Activated naive CD8-positive, alpha-beta T cell treated with anti-CD3 and anti-CD28 coated beads, Interleukin-2, amount 10 ng/mL, durations not matched to agents 7 days and 5 days (primary cell): ENCODE results near the gene ZNF670. TPM values are rescaled to one million over a fixed set of nuclear protein-coding genes. Genes with fewer than 3 reads are reported as not detected.

Experiments
- ATAC-seq: fragments of 150-1000 bp; cut with Tn5 transposase; one replicate; pipeline ENCODE4 v1.10.0; 2021; ENCODE audit warnings: low read depth, moderate library complexity
- POLR2A ChIA-PET: fragments of 350-600 bp; sonication (Branson Sonifier 250); formaldehyde crosslinking; loops from one replicate; lab custom pipeline; 2021; ENCODE audit warnings: antibody characterized with exemption; lab: Charles Lee
- DNase-seq: peaks from one replicate; pipeline ENCODE4 v3.0.0; 2021
- H3K27ac Mint-ChIP-seq: one replicate; pipeline ENCODE4 v1.8.0; 2022; ENCODE audit warnings: mild to moderate bottlenecking, mixed read lengths
- H3K27me3 Mint-ChIP-seq: one replicate; pipeline ENCODE4 v1.8.0; 2022; ENCODE audit warnings: mild to moderate bottlenecking, moderate library complexity, mixed read lengths
- H3K36me3 Mint-ChIP-seq: one replicate; pipeline ENCODE4 v1.8.0; 2021; ENCODE audit warnings: mild to moderate bottlenecking, mixed read lengths
- H3K4me1 Mint-ChIP-seq: one replicate; pipeline ENCODE4 v1.8.0; 2021; ENCODE audit warnings: mixed read lengths
- H3K4me3 Mint-ChIP-seq: one replicate; pipeline ENCODE4 v1.8.0; 2022; ENCODE audit warnings: mild to moderate bottlenecking, moderate library complexity, mixed read lengths
- H3K9me3 Mint-ChIP-seq: one replicate; pipeline ENCODE4 v1.8.0; 2021; ENCODE audit warnings: mixed read lengths
- total RNA-seq, 2 experiments: library from RNA; stranded (reverse); gene quantifications; one replicate each; pipeline ENCODE4 v1.2.3, GENCODE V29; 2021

ZNF670 gene
- total RNA-seq, 2 experiments from 2014 or later: 1.5 to 1.6 TPM

DNA sequence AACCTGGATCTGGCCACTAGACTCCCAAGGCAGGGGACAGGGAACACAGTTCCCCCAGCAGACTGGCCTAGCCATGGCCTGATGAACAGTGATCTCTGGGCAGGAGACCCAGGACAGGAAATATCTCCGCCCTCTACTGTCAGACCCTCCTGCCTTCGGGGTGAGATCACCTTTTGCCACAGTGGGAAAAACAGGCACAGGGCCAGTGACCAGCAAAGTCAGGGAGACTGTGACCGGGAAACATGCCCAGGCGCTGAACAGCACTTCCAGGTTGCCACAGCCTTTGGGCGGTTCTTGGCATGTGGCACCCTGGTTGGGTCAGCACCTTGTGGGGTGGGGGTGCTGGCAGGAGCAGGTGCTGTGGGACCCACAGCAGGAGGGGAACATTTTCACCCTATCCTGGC is 34.5 kb upstream of the ZNF670 start:
- Mint-ChIP-seq H3K36me3 (no peaks in the 10 kb centered on the region), H3K27ac (no peak overlapping the region), H3K27me3 (peaks cover 43% of the 10 kb centered on the region), H3K4me1 (peaks cover 3% of the 10 kb centered on the region), H3K4me3 (no peak overlapping the region), H3K9me3 (peaks cover 5% of the 10 kb centered on the region)
- POLR2A ChIA-PET: no interaction called here
- ATAC-seq: no peak
- no peak for DNase-seq

DNA sequence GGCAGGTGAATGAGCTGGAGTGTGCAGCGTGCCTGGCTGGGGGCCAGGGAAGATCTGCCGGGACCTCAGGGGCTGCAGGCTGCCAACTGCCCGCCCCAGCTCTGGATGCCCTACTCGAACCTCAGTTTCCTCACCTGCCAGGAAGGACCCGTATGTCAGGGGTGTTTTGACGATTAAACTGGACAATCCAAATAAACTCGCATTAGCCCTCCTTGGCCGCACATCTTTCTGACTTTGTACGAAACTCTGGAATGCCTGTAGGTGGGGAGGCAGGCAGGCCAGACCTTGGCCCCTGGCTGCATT is 33.8 kb upstream of the ZNF670 start:
- POLR2A ChIA-PET: no interaction called here
- H3K36me3 Mint-ChIP-seq: no peaks in the 10 kb centered on the region
- H3K9me3 Mint-ChIP-seq: peaks cover 5% of the 10 kb centered on the region
- peaks cover 3% of the 10 kb centered on the region for H3K4me1 Mint-ChIP-seq
- no peak overlapping the region for H3K4me3 Mint-ChIP-seq
- H3K27ac Mint-ChIP-seq: no peak overlapping the region
- H3K27me3 Mint-ChIP-seq: peaks cover 46% of the 10 kb centered on the region
- DNase-seq: no peak
- ATAC-seq: no peak

- POLR2A ChIA-PET: no interaction called here
- Mint-ChIP-seq H3K4me3 (no peak overlapping the region), H3K36me3 (no peaks in the 10 kb centered on the region), H3K27ac (no peak overlapping the region), H3K27me3 (peaks cover 46% of the 10 kb centered on the region), H3K4me1 (peaks cover 3% of the 10 kb centered on the region), H3K9me3 (peaks cover 5% of the 10 kb centered on the region)
- DNase-seq (no peak), ATAC-seq (peak; percentile 29)
Observed at GRCh38 chr1:247111700-247112478, 33.3 kb upstream of the ZNF670 start.

GRCh38 chr1:247111259-247111699 is 32.7 kb upstream of the ZNF670 start:
- DNase-seq (no peak), ATAC-seq (peak; percentile 20)
- POLR2A ChIA-PET: no interaction called here
- Mint-ChIP-seq H3K36me3 (no peaks in the 10 kb centered on the region), H3K4me3 (peak overlapping the region; percentile 56), H3K9me3 (peaks cover 5% of the 10 kb centered on the region), H3K27me3 (peaks cover 46% of the 10 kb centered on the region), H3K27ac (no peak overlapping the region), H3K4me1 (peaks cover 3% of the 10 kb centered on the region)

DNA sequence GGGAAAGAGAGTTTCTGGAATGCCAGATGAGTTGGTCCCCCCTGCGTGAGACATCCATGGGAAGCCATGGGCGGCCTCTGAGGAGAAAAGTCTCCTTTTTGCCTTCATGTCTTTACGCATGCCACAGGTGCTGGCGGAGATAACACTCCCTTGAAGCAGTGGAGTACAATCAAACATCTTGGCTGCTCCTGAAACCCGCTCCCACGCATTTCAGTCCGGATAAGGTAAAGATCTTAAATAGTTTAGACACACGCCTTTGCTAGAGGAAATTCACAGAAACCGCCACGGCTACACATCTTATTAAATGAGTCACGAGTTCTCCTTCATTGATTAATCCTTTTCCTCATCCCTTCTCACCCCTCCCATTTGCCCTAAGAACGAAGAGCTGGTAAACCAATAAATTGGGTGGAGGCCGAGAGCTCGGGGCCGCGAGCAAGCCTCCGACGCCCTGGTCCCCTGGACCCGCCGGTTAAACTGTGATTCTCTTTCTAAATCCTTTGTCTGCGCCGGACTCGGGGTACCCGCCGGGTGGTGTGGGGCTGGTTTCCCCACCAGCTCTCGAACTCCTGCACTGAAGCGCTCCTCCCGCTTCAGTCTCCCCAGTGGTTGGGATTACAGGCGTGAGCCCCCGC is 32.1 kb upstream of the ZNF670 start:
- Mint-ChIP-seq H3K36me3 (no peaks in the 10 kb centered on the region), H3K9me3 (peaks cover 7% of the 10 kb centered on the region), H3K27ac (no peak overlapping the region), H3K4me3 (peak overlapping the region; percentile 56), H3K27me3 (peaks cover 46% of the 10 kb centered on the region), H3K4me1 (peaks cover 3% of the 10 kb centered on the region)
- ATAC-seq (no peak), DNase-seq (no peak)
- POLR2A ChIA-PET: no interaction called here

DNA sequence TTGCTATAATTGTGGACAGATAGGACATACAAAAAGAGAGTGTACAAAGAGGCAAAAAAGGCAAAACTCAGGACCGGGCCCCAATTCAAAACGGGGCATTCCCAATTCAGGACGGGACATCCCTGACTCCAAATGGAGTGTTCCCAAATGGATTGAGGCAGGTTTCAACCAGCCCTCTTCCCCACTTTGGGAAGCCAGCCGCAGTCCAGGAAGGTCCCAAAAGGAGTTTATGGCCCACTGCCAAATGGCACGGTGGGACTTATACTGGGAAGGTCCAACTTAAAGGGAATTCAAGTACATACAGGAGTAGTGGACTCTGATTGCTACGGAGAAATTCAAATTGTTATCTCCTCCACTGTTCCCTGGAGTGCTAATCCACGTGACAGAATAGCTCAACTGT is 29.1 kb upstream of the ZNF670 start:
- POLR2A ChIA-PET: no interaction called here
- H3K9me3 Mint-ChIP-seq: peaks cover 12% of the 10 kb centered on the region

GRCh38 chr1:247105966-247106365 is 27.4 kb upstream of the ZNF670 start:
- DNase-seq (no peak), ATAC-seq (no peak)
- peaks cover 16% of the 10 kb centered on the region for H3K9me3 Mint-ChIP-seq
- POLR2A ChIA-PET: no interaction called here
- no peak overlapping the region for H3K27ac Mint-ChIP-seq
- H3K36me3 Mint-ChIP-seq: peaks cover 23% of the 10 kb centered on the region
- peaks cover 30% of the 10 kb centered on the region for H3K27me3 Mint-ChIP-seq
- peaks cover 12% of the 10 kb centered on the region for H3K4me1 Mint-ChIP-seq
- no peak overlapping the region for H3K4me3 Mint-ChIP-seq

More for the DNA sequence above, 29.1 kb upstream of the ZNF670 start:
- Mint-ChIP-seq H3K36me3 (peaks cover 7% of the 10 kb centered on the region), H3K4me1 (peaks cover 10% of the 10 kb centered on the region), H3K27me3 (peaks cover 35% of the 10 kb centered on the region), H3K27ac (no peak overlapping the region), H3K4me3 (no peak overlapping the region)
- DNase-seq (no peak), ATAC-seq (no peak)

DNA sequence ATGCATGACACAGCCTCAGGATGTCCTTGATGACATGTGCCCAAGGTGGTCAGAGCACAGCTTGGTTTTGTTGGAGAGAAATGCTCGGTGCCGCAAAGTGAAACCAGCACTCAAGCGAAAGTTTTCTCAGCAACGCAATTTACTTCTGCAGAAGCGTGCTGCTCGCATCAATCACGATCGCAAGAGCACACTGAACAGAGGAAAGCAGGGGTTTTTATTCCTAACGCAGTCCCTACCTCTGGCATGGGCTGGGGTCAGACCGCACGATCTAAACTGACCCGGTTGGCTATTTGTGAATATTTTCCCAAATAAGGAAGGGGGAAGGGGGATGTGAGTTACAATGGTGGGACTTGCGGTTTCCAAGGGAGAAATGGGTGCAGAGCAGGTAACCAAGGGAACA is 26.4 kb upstream of the ZNF670 start:
- Mint-ChIP-seq H3K27ac (no peak overlapping the region), H3K27me3 (peaks cover 22% of the 10 kb centered on the region), H3K9me3 (peaks cover 25% of the 10 kb centered on the region), H3K4me3 (no peak overlapping the region), H3K4me1 (peaks cover 8% of the 10 kb centered on the region), H3K36me3 (peaks cover 33% of the 10 kb centered on the region)
- DNase-seq (no peak), ATAC-seq (no peak)
- POLR2A ChIA-PET: interaction anchor here (1.3 to 1.5 kb wide), 2 partner anchors 105 to 174 kb away, joined by 3 read pairs; no protein-coding TSS in a partner anchor

DNA sequence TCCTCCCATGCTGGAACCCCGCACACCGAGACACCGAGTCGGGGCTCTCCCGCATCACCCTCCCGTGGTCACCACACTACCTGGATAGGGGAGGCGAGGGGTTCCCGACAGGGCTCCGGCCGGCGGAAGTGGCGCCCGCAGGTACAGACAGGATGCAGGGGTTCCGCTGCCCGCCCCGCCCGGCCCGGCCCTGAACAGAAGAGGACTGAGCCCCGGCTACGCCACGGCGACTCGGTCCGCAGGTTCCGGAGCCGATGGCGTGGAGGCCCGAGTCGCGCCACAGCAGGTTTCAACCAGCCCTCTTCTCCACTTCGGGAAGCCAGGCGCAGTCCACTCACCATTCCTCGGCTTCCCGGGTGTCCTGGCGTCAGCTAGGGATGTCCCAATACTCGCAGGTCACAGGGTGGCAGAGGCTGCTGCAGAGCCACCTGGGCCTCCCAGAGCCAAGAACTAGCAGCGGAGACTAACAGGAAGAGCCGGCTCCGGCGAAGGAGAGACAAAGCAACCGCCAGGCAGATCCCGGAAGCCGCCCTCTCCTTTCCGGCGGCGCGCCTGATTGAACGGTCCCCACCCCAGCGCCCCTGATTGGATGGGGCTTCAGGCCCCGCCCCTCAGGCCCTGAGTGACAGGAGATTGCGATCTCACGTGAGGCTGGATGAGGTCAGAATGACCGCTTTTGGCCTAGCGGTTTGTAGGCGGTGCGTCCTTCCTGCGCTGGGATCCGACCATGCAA is 25.4 kb upstream of the ZNF670 start, which contains the start of gene ZNF669:
TSS of gene ZNF669 (minus strand) at position 498 of the 733 bp plus-strand sequence. CDS start at position 341, 157 bp downstream.
- DNase-seq: peak; percentile 92
- Mint-ChIP-seq H3K27me3 (peaks cover 12% of the 10 kb centered on the region), H3K36me3 (peaks cover 41% of the 10 kb centered on the region), H3K4me1 (peaks cover 8% of the 10 kb centered on the region), H3K9me3 (peaks cover 23% of the 10 kb centered on the region), H3K27ac (peak within 1 kb of the TSS; percentile 90), H3K4me3 (peak within 1 kb of the TSS; percentile 88)
- POLR2A ChIA-PET: interaction anchor here (0.5 to 1.5 kb wide), 3 partner anchors 106 to 864 kb away, joined by 3 read pairs; no protein-coding TSS in a partner anchor
- peak; percentile 98 for ATAC-seq

DNA sequence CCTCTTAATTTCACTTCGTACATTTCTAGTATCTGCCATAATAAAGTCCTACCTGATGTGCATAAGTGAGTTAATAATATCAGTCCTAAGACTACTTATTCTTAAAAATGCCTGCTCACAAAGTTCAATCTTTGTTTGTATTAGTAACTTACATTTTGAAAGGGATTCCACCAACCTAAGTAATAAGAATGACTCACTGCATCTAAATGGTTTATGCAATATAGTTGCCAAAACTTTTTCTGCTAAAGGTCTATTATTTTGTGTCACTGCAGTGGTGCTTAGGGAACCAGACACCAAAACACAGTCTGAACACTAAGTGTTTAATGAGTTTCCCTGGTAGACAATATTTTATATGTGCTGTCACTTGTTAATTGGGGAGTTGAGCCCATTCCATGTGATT is 23.8 kb upstream of the ZNF670 start:
- Mint-ChIP-seq H3K27ac (no peak overlapping the region), H3K36me3 (peaks cover 55% of the 10 kb centered on the region), H3K9me3 (peaks cover 28% of the 10 kb centered on the region), H3K27me3 (no peaks in the 10 kb centered on the region), H3K4me3 (peak overlapping the region; percentile 47), H3K4me1 (peaks cover 8% of the 10 kb centered on the region)
- POLR2A ChIA-PET: no interaction called here
- no peak for ATAC-seq
- DNase-seq: no peak

GRCh38 chr1:247100676-247101279 is 22.2 kb upstream of the ZNF670 start:
- DNase-seq (no peak), ATAC-seq (no peak)
- Mint-ChIP-seq H3K36me3 (peaks cover 62% of the 10 kb centered on the region), H3K9me3 (peaks cover 40% of the 10 kb centered on the region), H3K4me3 (no peak overlapping the region), H3K27ac (no peak overlapping the region), H3K4me1 (peaks cover 8% of the 10 kb centered on the region), H3K27me3 (no peaks in the 10 kb centered on the region)
- POLR2A ChIA-PET: no interaction called here

DNA sequence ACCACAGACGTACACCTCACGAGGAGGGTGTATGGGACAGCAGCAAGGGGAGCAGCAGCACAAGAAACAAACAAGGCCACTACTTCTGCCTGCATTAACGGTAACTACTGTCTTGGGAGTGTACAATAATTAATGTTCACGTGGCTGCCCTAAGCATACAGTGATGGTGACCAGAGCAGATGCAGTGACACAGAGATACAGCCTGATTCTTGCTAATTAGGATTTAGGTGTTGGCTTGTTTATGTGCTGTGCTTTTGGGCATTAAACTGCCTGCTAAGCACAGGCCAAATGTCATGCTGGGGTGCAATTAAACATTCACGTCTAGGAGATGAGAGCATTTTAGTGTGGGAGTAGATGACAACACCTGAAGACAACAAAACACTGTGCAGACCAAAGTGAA is 18.3 kb upstream of the ZNF670 start:
- ATAC-seq (no peak), DNase-seq (no peak)
- H3K27me3 Mint-ChIP-seq: no peaks in the 10 kb centered on the region
- peaks cover 37% of the 10 kb centered on the region for H3K9me3 Mint-ChIP-seq
- H3K4me1 Mint-ChIP-seq: no peaks in the 10 kb centered on the region
- peaks cover 48% of the 10 kb centered on the region for H3K36me3 Mint-ChIP-seq
- POLR2A ChIA-PET: no interaction called here
- no peak overlapping the region for H3K27ac Mint-ChIP-seq
- no peak overlapping the region for H3K4me3 Mint-ChIP-seq

- Mint-ChIP-seq H3K27ac (no peak overlapping the region), H3K36me3 (peaks cover 44% of the 10 kb centered on the region)
Observed at GRCh38 chr1:247096544-247096943, 17.9 kb upstream of the ZNF670 start.

More at GRCh38 chr1:247096544-247096943, 17.9 kb upstream of the ZNF670 start:
- no peak overlapping the region for H3K4me3 Mint-ChIP-seq
- ATAC-seq (no peak), DNase-seq (no peak)
- POLR2A ChIA-PET: no interaction called here
- H3K27me3 Mint-ChIP-seq: no peaks in the 10 kb centered on the region
- H3K4me1 Mint-ChIP-seq: no peaks in the 10 kb centered on the region
- peaks cover 35% of the 10 kb centered on the region for H3K9me3 Mint-ChIP-seq
